ENCODE results near the gene CALHM1.

- TF ChIP-seq POLR2A (IDR thresholded peaks at IDR 0.05; ENCODE audit: low read length): no peak
- no peak for TF ChIP-seq GATA1 (IDR thresholded peaks at IDR 0.05; ENCODE audit: low read depth, low read length)
Observed at GRCh38 chr10:103457896-103458583, 660 bp downstream of the CALHM1 start.

All from erythroblast (primary cell).